ENCODE data around the gene PDE9A.

PDE9A gene

DNA sequence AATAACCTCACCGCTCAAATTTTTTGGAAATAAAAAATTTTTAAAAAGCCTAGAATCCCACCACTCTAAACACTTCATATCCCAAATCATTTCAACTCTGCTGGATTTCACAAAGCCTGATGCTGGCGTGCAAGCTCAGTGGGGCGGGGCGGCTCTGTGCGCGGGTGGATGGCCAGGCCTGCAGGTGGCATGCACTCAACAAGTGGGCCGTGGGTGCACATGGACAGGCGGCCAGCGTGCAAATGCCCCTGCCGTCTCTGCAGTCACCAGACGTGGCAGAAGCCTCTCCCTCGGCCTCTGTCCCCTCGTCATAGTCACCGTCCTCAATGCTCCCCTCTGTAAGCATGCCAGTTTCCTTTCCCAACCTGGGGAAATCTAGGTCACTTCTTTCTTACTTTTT lies 6.6 kb upstream of the PDE9A start:
- TF ChIP-seq, protein P1, sequence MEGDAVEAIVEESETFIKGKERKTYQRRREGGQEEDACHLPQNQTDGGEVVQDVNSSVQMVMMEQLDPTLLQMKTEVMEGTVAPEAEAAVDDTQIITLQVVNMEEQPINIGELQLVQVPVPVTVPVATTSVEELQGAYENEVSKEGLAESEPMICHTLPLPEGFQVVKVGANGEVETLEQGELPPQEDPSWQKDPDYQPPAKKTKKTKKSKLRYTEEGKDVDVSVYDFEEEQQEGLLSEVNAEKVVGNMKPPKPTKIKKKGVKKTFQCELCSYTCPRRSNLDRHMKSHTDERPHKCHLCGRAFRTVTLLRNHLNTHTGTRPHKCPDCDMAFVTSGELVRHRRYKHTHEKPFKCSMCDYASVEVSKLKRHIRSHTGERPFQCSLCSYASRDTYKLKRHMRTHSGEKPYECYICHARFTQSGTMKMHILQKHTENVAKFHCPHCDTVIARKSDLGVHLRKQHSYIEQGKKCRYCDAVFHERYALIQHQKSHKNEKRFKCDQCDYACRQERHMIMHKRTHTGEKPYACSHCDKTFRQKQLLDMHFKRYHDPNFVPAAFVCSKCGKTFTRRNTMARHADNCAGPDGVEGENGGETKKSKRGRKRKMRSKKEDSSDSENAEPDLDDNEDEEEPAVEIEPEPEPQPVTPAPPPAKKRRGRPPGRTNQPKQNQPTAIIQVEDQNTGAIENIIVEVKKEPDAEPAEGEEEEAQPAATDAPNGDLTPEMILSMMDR (conservative IDR thresholded peaks at IDR 0.05; ENCODE audit: low read depth): no peak
- ChIA-PET CTCF (no interaction called here), POLR2A (ENCODE audit: low non-redundant PET) (no interaction called here)
- H3K27ac ChIP-seq: no peak overlapping the region
- DNase-seq (ENCODE audit: low spot score): no peak

DNA sequence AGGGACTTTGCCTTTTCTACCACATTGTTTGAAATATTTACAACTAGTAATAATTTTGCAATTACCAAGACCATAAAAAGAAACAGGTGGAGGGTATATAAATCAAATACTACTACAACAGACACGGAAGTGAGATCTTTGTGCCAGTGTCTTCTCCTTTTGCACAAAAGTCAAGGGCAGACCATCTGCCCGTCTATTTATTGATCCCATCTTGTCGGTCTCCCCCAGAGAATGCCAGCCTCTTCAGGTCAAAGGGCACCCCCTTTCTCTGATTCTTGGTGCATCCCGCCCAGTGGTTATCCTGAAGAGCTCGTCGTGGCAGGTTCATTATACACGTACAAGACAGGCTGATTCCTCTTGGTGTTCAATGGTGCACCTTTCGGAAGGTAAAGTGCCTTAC lies 4.8 kb upstream of the PDE9A start:
- POLR2A ChIA-PET (ENCODE audit: low non-redundant PET): no interaction called here
- no peak overlapping the region for H3K27ac ChIP-seq
- no peak for DNase-seq (ENCODE audit: low spot score)
- TF ChIP-seq, protein P1 (conservative IDR thresholded peaks at IDR 0.05; ENCODE audit: low read depth): no peak
- CTCF ChIA-PET: interaction anchor here (0.6 kb wide), 1 partner anchor 94 kb away, joined by 3 read pairs; no protein-coding TSS in a partner anchor

DNA sequence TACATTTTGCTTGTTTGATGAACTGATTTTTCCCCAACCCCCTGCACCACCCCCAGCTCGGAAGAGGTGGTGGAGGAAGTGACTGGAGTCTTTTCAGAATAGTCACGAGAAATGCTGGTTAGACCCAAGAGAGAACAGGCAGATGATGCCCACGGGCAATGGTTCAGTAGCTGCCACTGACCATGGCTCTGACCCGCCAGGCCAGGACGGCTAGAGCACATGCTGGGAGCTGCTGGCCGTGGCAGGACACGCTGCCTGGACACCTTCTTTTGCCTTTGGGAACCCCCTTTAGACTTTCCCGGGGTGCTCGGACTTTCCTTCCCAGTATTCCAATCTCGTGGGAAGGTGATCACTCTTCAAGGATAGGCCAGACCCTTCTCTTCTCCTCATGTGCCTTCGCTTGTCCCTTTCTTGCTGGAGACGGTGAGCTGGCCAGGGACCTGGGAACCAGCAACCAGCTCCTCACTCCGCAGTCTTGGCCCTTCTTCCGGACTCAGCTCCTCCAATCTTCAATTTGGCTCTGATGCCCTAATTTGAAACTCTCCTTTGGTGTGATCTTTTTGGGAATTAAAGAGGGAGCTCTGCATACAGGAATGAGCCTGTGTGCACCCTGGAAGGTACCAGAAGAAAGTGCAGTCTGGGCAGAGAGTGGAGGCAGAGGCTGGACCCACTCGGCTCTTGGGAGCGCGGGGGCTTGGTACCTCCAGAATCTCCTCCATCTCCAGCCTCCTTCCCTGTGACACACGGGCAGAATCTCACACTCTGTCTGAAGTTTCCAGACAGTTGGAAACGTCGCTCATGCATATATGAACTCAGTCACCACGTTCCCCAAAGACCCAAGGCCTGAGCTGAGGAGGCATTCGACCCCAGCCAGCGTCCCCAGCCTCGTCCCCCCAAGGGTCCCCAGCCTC lies 4.0 kb upstream of the PDE9A start:
- no peak for DNase-seq (ENCODE audit: low spot score)
- ChIA-PET POLR2A (ENCODE audit: low non-redundant PET) (no interaction called here), CTCF (interaction anchor here (0.6 kb wide), 1 partner anchor 93 kb away, joined by 3 read pairs; no protein-coding TSS in a partner anchor)
- H3K27ac ChIP-seq: no peak overlapping the region
- TF ChIP-seq, protein P1 (conservative IDR thresholded peaks at IDR 0.05; ENCODE audit: low read depth): no peak

DNA sequence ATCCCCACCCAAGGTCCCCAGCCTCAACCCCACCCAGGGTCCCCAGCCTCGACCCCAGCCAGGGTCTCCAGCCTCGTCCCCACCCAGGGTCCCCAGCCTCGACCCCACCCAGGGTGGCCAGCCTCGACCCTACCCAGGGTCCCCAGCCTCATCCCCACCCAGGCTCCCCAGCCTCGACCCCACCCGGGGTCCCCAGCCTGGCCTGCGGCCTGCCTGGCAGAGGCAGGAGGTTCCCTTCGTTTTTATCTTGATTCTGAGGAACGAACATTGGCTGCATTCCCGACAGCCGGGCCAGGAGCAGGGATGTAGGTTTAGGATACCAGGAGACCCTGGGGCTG lies 3.4 kb upstream of the PDE9A start:
- TF ChIP-seq, protein P1 (conservative IDR thresholded peaks at IDR 0.05; ENCODE audit: low read depth): no peak
- H3K27ac ChIP-seq: no peak overlapping the region
- ChIA-PET CTCF (no interaction called here), POLR2A (ENCODE audit: low non-redundant PET) (no interaction called here)
- no peak for DNase-seq (ENCODE audit: low spot score)

DNA sequence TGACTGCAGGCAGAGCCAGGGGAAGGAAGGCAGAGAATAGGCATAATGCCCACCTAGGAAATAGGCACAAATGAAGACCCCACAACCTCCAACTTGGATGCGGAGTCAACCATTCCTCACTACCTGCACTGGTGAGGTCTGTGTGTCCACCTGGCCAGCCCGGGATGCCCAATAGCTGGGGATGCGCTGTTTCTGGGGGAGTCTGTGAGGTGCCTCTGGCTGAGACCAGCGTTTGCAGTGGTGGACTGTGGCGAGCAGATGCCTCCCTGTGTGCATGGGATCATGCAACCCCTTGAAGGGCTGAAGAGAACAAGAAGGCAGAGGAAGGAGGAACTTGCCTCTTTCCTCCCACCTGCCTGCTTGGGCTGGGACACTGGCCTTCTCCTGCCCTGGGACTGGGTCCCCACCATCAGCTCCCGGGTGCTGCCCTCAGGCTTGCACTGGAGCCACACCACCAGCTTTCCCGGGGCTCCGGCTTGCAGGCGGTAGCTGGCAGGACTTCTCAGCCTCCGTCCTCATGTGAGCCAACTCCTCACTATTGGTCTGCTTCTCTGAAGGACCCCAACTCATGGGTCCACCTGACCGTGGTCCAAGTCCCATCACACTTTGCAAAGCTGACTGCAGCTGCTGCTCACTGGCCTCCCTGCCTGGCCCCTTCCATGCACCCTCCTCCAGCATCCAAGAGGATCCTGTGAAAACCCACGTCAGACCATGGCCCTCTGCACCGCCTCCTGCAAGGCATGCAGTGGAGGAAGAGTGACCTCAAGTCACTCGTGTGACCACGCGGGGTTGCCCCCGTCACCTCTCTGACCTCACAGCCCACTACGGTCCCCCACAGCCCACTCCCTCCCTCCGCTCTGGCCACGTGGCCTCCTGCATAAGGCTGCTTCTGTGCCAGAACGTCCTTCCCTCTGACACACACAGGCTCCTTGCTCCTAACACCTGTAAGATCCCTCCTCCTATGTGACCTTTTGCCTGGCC lies 2.7 kb upstream of the PDE9A start:
- TF ChIP-seq, protein P1 (conservative IDR thresholded peaks at IDR 0.05; ENCODE audit: low read depth): no peak
- H3K27ac ChIP-seq: no peak overlapping the region
- CTCF ChIA-PET: no interaction called here
- POLR2A ChIA-PET (ENCODE audit: low non-redundant PET): no interaction called here
- DNase-seq (ENCODE audit: low spot score): no peak
